Esophagus squamous epithelium (tissue), 5 donors: ENCODE results near the gene SYCP2. TPM values are rescaled to one million over a fixed set of nuclear protein-coding genes. Genes with fewer than 3 reads are reported as not detected.

Experiments used
- DNase-seq: peaks from one replicate; lab custom pipeline; 2025; lab: John Stamatoyannopoulos, UW
- H3K27ac ChIP-seq, 4 donors: fragments of 200-600 bp; sonication (generic); one replicate each; pipeline ENCODE4 v1.5.1; 2016 to 2019; ENCODE audit warnings: mild to moderate bottlenecking in 1 of 4
- H3K27me3 ChIP-seq, 4 donors: fragments of 200-600 bp; sonication (generic); 1 replicate in 3 of 4; 2 replicates in 1 of 4; pipeline versions ENCODE4 v1.5.1 to v1.6.0; 2017 to 2021; ENCODE audit warnings: antibody characterized with exemption in 1 of 4
- H3K36me3 ChIP-seq, 3 donors: fragments of 200-600 bp; sonication (generic); one replicate each; pipeline ENCODE4 v1.5.1; 2016 to 2019
- H3K4me1 ChIP-seq, 3 donors: fragments of 200-600 bp; sonication (generic); one replicate each; pipeline ENCODE4 v1.5.1; 2017 to 2019
- H3K4me3 ChIP-seq, 4 donors: fragments of 200-600 bp; sonication (generic); 1 replicate in 3 of 4; 2 replicates in 1 of 4; pipeline ENCODE4 v1.5.1; 2016 to 2019; ENCODE audit warnings: mild to moderate bottlenecking in 2 of 4, moderate library complexity in 1 of 4
- H3K9me3 ChIP-seq, 3 donors: fragments of 200-600 bp; sonication (generic); one replicate each; pipeline ENCODE4 v1.5.1; 2016 to 2019
- POLR2A ChIP-seq, 4 donors: fragments of 450-650 bp; IDR thresholded peaks; one replicate each; pipeline ENCODE4 v1.6.1; 2017; ENCODE audit warnings: antibody characterized with exemption in 4 of 4, mild to moderate bottlenecking in 4 of 4, moderate library complexity in 3 of 4
- WGBS, 2 donors: methylation state at CpG; one replicate each; pipeline ENCODE4 v1.1.5; 2018; 5-methylcytosine and 5-hydroxymethylcytosine counted together
- intact Hi-C: fragments of 100-400 bp; cut with DNase I; formaldehyde crosslinking; loops from one replicate; pipeline ENCODE4 v1.15.0; 2022
- total RNA-seq, 4 donors: library from RNA; depleted of rRNA; stranded (reverse); fragments of >200 nt; gene quantifications; one replicate each; pipeline ENCODE4 v1.1.0, GENCODE V29; 2016
- TF ChIP-seq, protein P1 (sequence below), 6 experiments: fragments of 450-650 bp in 4 of 6; fragments of 200-600 bp in 2 of 6; sonication (generic) in 2 of 6; IDR thresholded peaks; one replicate each; pipeline ENCODE4 v1.5.1; 2016 to 2019; ENCODE audit warnings: antibody characterized with exemption in 6 of 6, mild to moderate bottlenecking in 4 of 6, moderate library complexity in 4 of 6
- donor health status: DM: yes; HTN: yes; CAD: no.

SYCP2 gene
- total RNA-seq, 4 donors from 2014 or later: 0.92 to 4.5 (median 1.8) TPM

GRCh38 chr20:59831024-59831915 is 102.2 kb downstream of the SYCP2 start:
- intact Hi-C loops: no loop called here
- no peak overlapping the region for H3K27ac ChIP-seq
- TF ChIP-seq, protein P1, sequence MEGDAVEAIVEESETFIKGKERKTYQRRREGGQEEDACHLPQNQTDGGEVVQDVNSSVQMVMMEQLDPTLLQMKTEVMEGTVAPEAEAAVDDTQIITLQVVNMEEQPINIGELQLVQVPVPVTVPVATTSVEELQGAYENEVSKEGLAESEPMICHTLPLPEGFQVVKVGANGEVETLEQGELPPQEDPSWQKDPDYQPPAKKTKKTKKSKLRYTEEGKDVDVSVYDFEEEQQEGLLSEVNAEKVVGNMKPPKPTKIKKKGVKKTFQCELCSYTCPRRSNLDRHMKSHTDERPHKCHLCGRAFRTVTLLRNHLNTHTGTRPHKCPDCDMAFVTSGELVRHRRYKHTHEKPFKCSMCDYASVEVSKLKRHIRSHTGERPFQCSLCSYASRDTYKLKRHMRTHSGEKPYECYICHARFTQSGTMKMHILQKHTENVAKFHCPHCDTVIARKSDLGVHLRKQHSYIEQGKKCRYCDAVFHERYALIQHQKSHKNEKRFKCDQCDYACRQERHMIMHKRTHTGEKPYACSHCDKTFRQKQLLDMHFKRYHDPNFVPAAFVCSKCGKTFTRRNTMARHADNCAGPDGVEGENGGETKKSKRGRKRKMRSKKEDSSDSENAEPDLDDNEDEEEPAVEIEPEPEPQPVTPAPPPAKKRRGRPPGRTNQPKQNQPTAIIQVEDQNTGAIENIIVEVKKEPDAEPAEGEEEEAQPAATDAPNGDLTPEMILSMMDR (IDR thresholded peaks at IDR 0.05): no peak
- TF ChIP-seq POLR2A (IDR thresholded peaks at IDR 0.05): no peak
- H3K27me3 ChIP-seq: no peaks in the 10 kb centered on the region
- no peak for DNase-seq
- H3K36me3 ChIP-seq: no peaks in the 10 kb centered on the region
- no peak overlapping the region for H3K4me3 ChIP-seq
- no peaks in the 10 kb centered on the region for H3K9me3 ChIP-seq
- WGBS, 2 donors: 21 to 58% methylated on average over 4 to 17 of the region's 23 CpGs
- H3K4me1 ChIP-seq: peaks cover 0 to 25% (median 4%) of the 10 kb centered on the region in 3 donors

GRCh38 chr20:59830665-59831023 is 102.8 kb downstream of the SYCP2 start:
- TF ChIP-seq POLR2A (IDR thresholded peaks at IDR 0.05): no peak
- TF ChIP-seq, protein P1 (IDR thresholded peaks at IDR 0.05): no peak
- no peak for DNase-seq
- Histone ChIP-seq H3K27me3 (no peaks in the 10 kb centered on the region), H3K4me1 (peaks cover 0 to 25% (median 0%) of the 10 kb centered on the region in 3 donors), H3K27ac (no peak overlapping the region), H3K4me3 (no peak overlapping the region), H3K36me3 (no peaks in the 10 kb centered on the region), H3K9me3 (no peaks in the 10 kb centered on the region)
- WGBS, 2 donors: 40 to 67% methylated on average over 1 to 5 of the region's 6 CpGs
- intact Hi-C loops: no loop called here

DNA sequence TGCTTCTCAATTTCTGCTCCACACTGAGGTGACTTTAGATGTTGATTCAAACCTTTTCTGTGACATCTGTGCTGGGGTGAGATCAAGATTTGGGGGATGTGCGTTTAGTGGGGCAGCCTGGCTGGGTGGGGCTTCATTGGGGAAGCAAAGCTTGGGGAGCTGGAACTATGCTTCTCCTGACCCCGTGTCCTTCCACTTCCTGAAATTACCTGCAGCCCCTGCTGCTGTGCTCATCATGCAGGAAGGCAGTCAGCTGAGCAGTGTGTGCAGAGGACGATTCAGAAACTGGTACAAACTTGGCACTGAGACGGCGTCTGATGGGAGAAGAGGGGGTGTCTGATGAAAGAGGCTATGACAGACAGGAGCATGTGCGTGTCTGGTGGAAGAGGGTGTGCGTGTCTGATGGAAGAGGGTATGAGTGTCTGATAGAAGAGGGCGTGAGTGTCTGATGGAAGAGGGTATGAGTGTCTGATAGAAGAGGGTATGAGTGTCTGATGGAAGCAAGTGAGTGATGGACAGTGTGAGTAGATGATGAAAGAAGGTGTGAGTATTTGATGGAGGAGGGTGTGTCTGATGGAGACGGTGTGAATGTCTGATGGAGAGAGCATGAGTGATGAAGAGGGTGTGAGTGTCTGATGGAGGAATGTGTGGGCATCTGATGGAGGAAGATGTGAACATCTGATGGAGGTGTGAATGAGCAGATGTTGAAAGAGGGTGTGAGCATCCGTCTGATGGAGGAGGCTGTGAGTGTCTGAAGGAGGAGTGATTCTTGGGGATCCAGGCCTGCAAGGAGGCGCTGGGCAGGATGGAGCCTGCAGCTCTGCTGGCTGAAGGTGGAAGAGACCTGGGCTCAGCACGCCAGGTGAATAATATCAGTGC is 103.4 kb downstream of the SYCP2 start:
- Histone ChIP-seq H3K27ac (no peak overlapping the region), H3K4me1 (peaks cover 0 to 18% (median 0%) of the 10 kb centered on the region in 3 donors), H3K9me3 (no peaks in the 10 kb centered on the region), H3K36me3 (no peaks in the 10 kb centered on the region), H3K4me3 (no peak overlapping the region), H3K27me3 (no peaks in the 10 kb centered on the region)
- 54 to 63% methylated on average over 12 of the region's 12 CpGs for WGBS, 2 donors
- DNase-seq: no peak
- intact Hi-C loops: no loop called here
- TF ChIP-seq, protein P1 (IDR thresholded peaks at IDR 0.05): no peak
- no peak for TF ChIP-seq POLR2A (IDR thresholded peaks at IDR 0.05)

DNA sequence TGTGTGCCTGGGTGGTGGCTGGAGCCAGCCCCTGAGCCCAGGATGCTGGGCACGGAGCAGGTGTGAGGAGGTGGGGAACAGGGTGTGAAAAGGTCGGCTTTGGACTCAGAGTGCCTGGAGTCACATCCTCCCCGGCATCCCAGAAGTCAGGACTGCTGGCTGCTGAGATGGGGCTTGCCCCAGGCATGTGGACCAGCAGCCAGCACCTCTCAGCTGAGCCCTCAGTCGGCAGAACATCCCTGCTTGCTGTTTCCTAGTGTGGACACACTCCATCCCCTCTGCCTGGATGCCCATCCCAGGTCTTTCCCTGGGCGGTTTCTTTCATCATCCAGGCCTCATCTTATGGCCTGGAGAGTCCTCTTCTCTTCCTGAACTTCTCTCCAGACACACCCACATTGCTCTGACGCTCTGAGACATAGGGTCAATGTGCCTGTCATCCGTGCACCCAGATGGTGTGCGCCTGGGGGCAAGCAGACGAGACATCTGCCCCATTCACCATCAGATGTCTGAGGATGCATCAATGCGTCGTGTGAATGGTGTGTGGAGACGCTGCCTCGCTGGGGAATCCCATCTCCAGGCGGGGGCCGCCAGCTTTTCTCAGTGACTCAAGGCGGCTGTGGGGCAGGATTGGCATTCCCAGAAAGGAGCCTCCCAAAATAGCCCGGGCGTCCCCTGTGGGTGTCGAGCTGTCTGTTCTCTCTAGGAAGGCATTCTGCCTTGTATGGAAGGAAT is 104.2 kb downstream of the SYCP2 start:
- Histone ChIP-seq H3K4me3 (no peak overlapping the region), H3K4me1 (peaks cover 0 to 17% (median 0%) of the 10 kb centered on the region in 3 donors), H3K36me3 (no peaks in the 10 kb centered on the region), H3K27me3 (no peaks in the 10 kb centered on the region), H3K9me3 (no peaks in the 10 kb centered on the region), H3K27ac (no peak overlapping the region)
- DNase-seq: no peak
- intact Hi-C loops: no loop called here
- WGBS, 2 donors: 56 to 57% methylated on average over 7 to 9 of the region's 19 CpGs
- TF ChIP-seq, protein P1 (IDR thresholded peaks at IDR 0.05): no peak
- no peak for TF ChIP-seq POLR2A (IDR thresholded peaks at IDR 0.05)
